Kidney (tissue), 14 donors: ENCODE measurements around the gene LAPTM5. TPM values are rescaled to one million over a fixed set of nuclear protein-coding genes. Genes with fewer than 3 reads are reported as not detected.

Source experiments
- DNase-seq, 5 donors: peaks; one replicate each; pipeline ENCODE4 v3.0.0-alpha.2; 2013 to 2020
- FAIRE-seq: peaks from 2 replicates; lab custom pipeline; 2012; peaks lifted over from hg19 to GRCh38; lab: Jason Lieb, UNC
- H3K27ac ChIP-seq, 2 donors: one replicate each; pipeline ENCODE4 v1.7.0; 2013; ENCODE audit warnings: low read depth in 2 of 2, low read length in 2 of 2, inconsistent platforms in 1 of 2
- H3K27me3 ChIP-seq: one replicate; pipeline ENCODE4 v1.7.1; 2013; ENCODE audit warnings: low read length, inconsistent platforms; ENCODE audit not compliant: control insufficient read depth, insufficient read depth
- H3K36me3 ChIP-seq, 3 donors: one replicate each; pipeline versions ENCODE4 v1.7.0 to v1.7.1; 2013; ENCODE audit warnings: low read length in 3 of 3, control low read depth in 1 of 3, inconsistent platforms in 1 of 3; ENCODE audit not compliant: insufficient read depth in 3 of 3, control insufficient read depth in 2 of 3
- H3K4me1 ChIP-seq, 3 donors: one replicate each; pipeline versions ENCODE4 v1.7.0 to v1.7.1; 2013; ENCODE audit warnings: low read length in 3 of 3, inconsistent platforms in 1 of 3, low read depth in 1 of 3; ENCODE audit not compliant: control insufficient read depth in 2 of 3, insufficient read depth in 2 of 3
- H3K4me3 ChIP-seq, 3 donors: one replicate each; pipeline versions ENCODE4 v1.7.0 to v1.8.1; 2013; ENCODE audit warnings: low read length in 3 of 3, control low read depth in 1 of 3, inconsistent platforms in 1 of 3
- H3K9ac ChIP-seq, 3 donors: one replicate each; pipeline versions ENCODE4 v1.7.0 to v1.7.1; 2013; ENCODE audit warnings: low read length in 3 of 3, control low read depth in 1 of 3, inconsistent platforms in 1 of 3
- H3K9me3 ChIP-seq, 3 donors: one replicate each; pipeline versions ENCODE4 v1.7.0 to v1.7.1; 2013; ENCODE audit warnings: low read length in 3 of 3, control low read depth in 1 of 3, inconsistent platforms in 1 of 3; ENCODE audit not compliant: control insufficient read depth in 2 of 3, insufficient read depth in 1 of 3
- CTCF ChIP-seq: IDR thresholded peaks from 3 replicates; pipeline ENCODE4 v1.5.1; 2012; ENCODE audit warnings: mild to moderate bottlenecking, moderate library complexity, borderline replicate concordance; ENCODE audit not compliant: insufficient read depth; ENCODE audit errors: extremely low read depth
- intact Hi-C: fragments of 100-400 bp; cut with DNase I; formaldehyde crosslinking; loops from one replicate; pipeline ENCODE4 v1.11.1; 2022
- polyA plus RNA-seq: library from polyadenylated mRNA; stranded (reverse); fragments of 350-450 nt; fragmentation: Illumina TruSeq; extraction: RNeasy Lipid Tissue Mini Kit (QIAGEN cat#74804); gene quantifications from one replicate; pipeline ENCODE4 v1.2.3, GENCODE V29; 2014; ENCODE audit warnings: low read depth, low replicate concordance; ENCODE audit not compliant: insufficient read depth
- total RNA-seq: library from RNA; stranded (reverse); fragmentation: NEBNext Ultra II Directional; extraction: Animal tissue kit (Norgen Biotek cat#: 25700); gene quantifications from one replicate; pipeline ENCODE4 v1.2.1, GENCODE V29; 2021
- donor health status: control.
- donor health status: control.
- donor health status: control.
- donor health status: control.
- donor health status: control.
- donor health status: DM: yes; HTN: yes; CAD: no.
- donor health status: Normal renal cell carcinoma (clear cell type).

The LAPTM5 gene
- total and polyA plus RNA-seq, 2 donors from 2014 or later = 23.5 to 108 TPM

- Histone ChIP-seq H3K27me3 (no peaks in the 10 kb centered on the region), H3K27ac (no peak overlapping the region), H3K4me1 (no peaks in the 10 kb centered on the region), H3K36me3 (no peaks in the 10 kb centered on the region), H3K4me3 (peak overlapping the region in 2 of 3 donors; percentile 10 to 52), H3K9ac (no peak overlapping the region), H3K9me3 (no peaks in the 10 kb centered on the region)
- TF ChIP-seq CTCF = no peak
- intact Hi-C loops = no loop called here
- DNase-seq (no peak), FAIRE-seq (no peak)
Observed at GRCh38 chr1:30756206-30756544, 1.4 kb downstream of the LAPTM5 start.

GRCh38 chr1:30755746-30756145 is 1.8 kb downstream of the LAPTM5 start:
- Histone ChIP-seq H3K36me3 (no peaks in the 10 kb centered on the region), H3K4me3 (no peak overlapping the region)
- intact Hi-C loops = no loop called here

GRCh38 chr1:30755334-30755733 is 2.2 kb downstream of the LAPTM5 start:
- no peaks in the 10 kb centered on the region for H3K4me1 ChIP-seq
- intact Hi-C loops = no loop called here

More at GRCh38 chr1:30755746-30756145, 1.8 kb downstream of the LAPTM5 start:
- FAIRE-seq = no peak
- Histone ChIP-seq H3K27ac (no peak overlapping the region), H3K9me3 (no peaks in the 10 kb centered on the region), H3K9ac (no peak overlapping the region), H3K4me1 (no peaks in the 10 kb centered on the region), H3K27me3 (no peaks in the 10 kb centered on the region)
- DNase-seq = no peak
- no peak for TF ChIP-seq CTCF

More at GRCh38 chr1:30755334-30755733, 2.2 kb downstream of the LAPTM5 start:
- H3K27me3 ChIP-seq = no peaks in the 10 kb centered on the region
- TF ChIP-seq CTCF = no peak
- no peaks in the 10 kb centered on the region for H3K36me3 ChIP-seq
- no peak for FAIRE-seq
- H3K9me3 ChIP-seq = no peaks in the 10 kb centered on the region
- no peak overlapping the region for H3K9ac ChIP-seq
- no peak overlapping the region for H3K27ac ChIP-seq
- no peak for DNase-seq
- H3K4me3 ChIP-seq = no peak overlapping the region
